ENCODE data around the gene PCNX3.

DNA sequence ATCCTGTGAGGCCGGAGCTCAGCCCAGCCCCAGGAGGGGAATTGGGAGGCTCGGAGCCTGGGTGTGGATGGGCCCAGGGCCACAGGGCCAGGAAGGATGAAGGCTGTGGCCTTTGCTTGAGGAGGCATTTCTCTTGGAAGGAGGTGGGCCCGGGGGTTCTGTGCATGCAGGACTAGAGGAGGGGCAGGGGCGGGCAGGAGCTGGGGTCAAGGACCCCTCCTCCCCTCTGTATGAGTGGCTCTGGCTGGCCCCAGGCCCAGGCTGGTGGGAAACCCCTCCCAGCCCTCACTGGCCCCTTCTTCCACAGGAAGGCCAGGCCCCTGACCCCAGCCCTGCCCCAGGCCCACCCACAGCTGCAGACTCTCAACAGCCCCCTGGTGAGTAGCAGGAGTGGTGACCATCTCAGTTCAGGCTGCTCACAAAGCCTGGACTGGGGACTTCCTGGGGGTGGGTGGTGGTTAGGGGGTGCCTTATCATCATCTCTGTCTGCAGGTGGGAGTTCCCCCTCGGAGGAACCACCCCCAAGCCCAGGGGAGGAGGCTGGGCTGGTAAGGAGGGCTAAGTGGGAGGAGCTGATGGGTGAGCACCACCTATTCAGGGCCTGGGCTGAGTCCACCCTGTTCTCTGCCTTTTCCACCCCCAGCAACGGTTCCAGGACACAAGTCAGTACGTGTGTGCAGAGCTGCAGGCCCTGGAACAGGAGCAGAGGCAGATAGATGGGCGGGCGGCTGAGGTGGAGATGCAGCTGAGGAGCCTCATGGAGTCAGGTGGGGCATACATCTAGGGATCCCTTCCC, 25.9 kb upstream of the PCNX3 start:
- TF ChIP-seq, protein P1, sequence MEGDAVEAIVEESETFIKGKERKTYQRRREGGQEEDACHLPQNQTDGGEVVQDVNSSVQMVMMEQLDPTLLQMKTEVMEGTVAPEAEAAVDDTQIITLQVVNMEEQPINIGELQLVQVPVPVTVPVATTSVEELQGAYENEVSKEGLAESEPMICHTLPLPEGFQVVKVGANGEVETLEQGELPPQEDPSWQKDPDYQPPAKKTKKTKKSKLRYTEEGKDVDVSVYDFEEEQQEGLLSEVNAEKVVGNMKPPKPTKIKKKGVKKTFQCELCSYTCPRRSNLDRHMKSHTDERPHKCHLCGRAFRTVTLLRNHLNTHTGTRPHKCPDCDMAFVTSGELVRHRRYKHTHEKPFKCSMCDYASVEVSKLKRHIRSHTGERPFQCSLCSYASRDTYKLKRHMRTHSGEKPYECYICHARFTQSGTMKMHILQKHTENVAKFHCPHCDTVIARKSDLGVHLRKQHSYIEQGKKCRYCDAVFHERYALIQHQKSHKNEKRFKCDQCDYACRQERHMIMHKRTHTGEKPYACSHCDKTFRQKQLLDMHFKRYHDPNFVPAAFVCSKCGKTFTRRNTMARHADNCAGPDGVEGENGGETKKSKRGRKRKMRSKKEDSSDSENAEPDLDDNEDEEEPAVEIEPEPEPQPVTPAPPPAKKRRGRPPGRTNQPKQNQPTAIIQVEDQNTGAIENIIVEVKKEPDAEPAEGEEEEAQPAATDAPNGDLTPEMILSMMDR (IDR thresholded peaks at IDR 0.05): no peak
- no peak for TF ChIP-seq EP300 (IDR thresholded peaks at IDR 0.05)
